ENCODE measurements around the gene SNRPD3. TPM values are rescaled to one million over a fixed set of nuclear protein-coding genes. Genes with fewer than 3 reads are reported as not detected.
A peak's percentile ranks its signal among the peaks of the same experiment; 100 is the strongest.

The SNRPD3 gene
- total RNA-seq, 4 donors from 2014 or later, result 63.8 to 110 (median 87.6) TPM

GRCh38 chr22:24576778-24577177, 21.0 kb downstream of the SNRPD3 start:
- Histone ChIP-seq H3K36me3 (peaks cover 25 to 59% (median 38%) of the 10 kb centered on the region in 4 donors), H3K27me3 (no peaks in the 10 kb centered on the region), H3K4me3 (no peak overlapping the region), H3K9me3 (no peaks in the 10 kb centered on the region), H3K4me1 (peaks cover 0 to 6% (median 0%) of the 10 kb centered on the region in 4 donors), H3K27ac (replicated peaks in 1 of 4) (no peak overlapping the region)
- no peak for DNase-seq (ENCODE audit: extremely low spot score)
- TF ChIP-seq POLR2A (IDR thresholded peaks at IDR 0.05; ENCODE audit: low read depth), result no peak
- TF ChIP-seq, protein P1, sequence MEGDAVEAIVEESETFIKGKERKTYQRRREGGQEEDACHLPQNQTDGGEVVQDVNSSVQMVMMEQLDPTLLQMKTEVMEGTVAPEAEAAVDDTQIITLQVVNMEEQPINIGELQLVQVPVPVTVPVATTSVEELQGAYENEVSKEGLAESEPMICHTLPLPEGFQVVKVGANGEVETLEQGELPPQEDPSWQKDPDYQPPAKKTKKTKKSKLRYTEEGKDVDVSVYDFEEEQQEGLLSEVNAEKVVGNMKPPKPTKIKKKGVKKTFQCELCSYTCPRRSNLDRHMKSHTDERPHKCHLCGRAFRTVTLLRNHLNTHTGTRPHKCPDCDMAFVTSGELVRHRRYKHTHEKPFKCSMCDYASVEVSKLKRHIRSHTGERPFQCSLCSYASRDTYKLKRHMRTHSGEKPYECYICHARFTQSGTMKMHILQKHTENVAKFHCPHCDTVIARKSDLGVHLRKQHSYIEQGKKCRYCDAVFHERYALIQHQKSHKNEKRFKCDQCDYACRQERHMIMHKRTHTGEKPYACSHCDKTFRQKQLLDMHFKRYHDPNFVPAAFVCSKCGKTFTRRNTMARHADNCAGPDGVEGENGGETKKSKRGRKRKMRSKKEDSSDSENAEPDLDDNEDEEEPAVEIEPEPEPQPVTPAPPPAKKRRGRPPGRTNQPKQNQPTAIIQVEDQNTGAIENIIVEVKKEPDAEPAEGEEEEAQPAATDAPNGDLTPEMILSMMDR (IDR thresholded peaks at IDR 0.05), result no peak
- intact Hi-C loops (cut with DNase I), result no loop called here
- WGBS, result 72% methylated on average over 1 of the region's 1 CpG

GRCh38 chr22:24578355-24579257, 22.8 kb downstream of the SNRPD3 start:
- H3K36me3 ChIP-seq, result peaks cover 7 to 41% (median 20%) of the 10 kb centered on the region in 4 donors
- no peak overlapping the region for H3K4me3 ChIP-seq
- H3K4me1 ChIP-seq, result peaks cover 6 to 14% (median 8%) of the 10 kb centered on the region in 4 donors
- peak overlapping the region in 1 of 4 donors; percentile 25 for H3K27ac ChIP-seq (replicated peaks in 1 of 4)
- H3K9me3 ChIP-seq, result no peaks in the 10 kb centered on the region
- no peaks in the 10 kb centered on the region for H3K27me3 ChIP-seq
- intact Hi-C loops (cut with DNase I), result no loop called here
- no peak for DNase-seq (ENCODE audit: extremely low spot score)
- 85% methylated on average over 8 of the region's 8 CpGs for WGBS
- TF ChIP-seq, protein P1 (IDR thresholded peaks at IDR 0.05), result no peak
- TF ChIP-seq EP300 (IDR thresholded peaks at IDR 0.05) (no peak), POLR2A (IDR thresholded peaks at IDR 0.05; ENCODE audit: low read depth) (no peak), POLR2AphosphoS5 (IDR thresholded peaks at IDR 0.05) (no peak)

GRCh38 chr22:24579258-24579601, 23.4 kb downstream of the SNRPD3 start:
- H3K4me1 ChIP-seq, result peaks cover 12 to 21% (median 14%) of the 10 kb centered on the region in 4 donors
- no peak overlapping the region for H3K4me3 ChIP-seq
- no peaks in the 10 kb centered on the region for H3K9me3 ChIP-seq
- H3K36me3 ChIP-seq, result peaks cover 1 to 35% (median 16%) of the 10 kb centered on the region in 4 donors
- no peaks in the 10 kb centered on the region for H3K27me3 ChIP-seq
- peak overlapping the region in 1 of 4 donors; percentile 25 for H3K27ac ChIP-seq (replicated peaks in 1 of 4)
- intact Hi-C loops (cut with DNase I), result no loop called here
- TF ChIP-seq POLR2AphosphoS5 (IDR thresholded peaks at IDR 0.05) (no peak), EP300 (IDR thresholded peaks at IDR 0.05) (no peak), POLR2A (IDR thresholded peaks at IDR 0.05; ENCODE audit: low read depth) (no peak)
- TF ChIP-seq, protein P1 (IDR thresholded peaks at IDR 0.05), result no peak
- 76% methylated on average over 1 of the region's 1 CpG for WGBS
- no peak for DNase-seq (ENCODE audit: extremely low spot score)

GRCh38 chr22:24580276-24580675, 24.5 kb downstream of the SNRPD3 start:
- intact Hi-C loops (cut with DNase I), result no loop called here
- Histone ChIP-seq H3K4me3 (no peak overlapping the region), H3K27me3 (no peaks in the 10 kb centered on the region), H3K4me1 (peaks cover 18 to 28% (median 24%) of the 10 kb centered on the region in 4 donors), H3K9me3 (no peaks in the 10 kb centered on the region), H3K27ac (replicated peaks in 1 of 4) (peak overlapping the region in 1 of 4 donors; percentile 49), H3K36me3 (peaks cover 0 to 33% (median 7%) of the 10 kb centered on the region in 4 donors)
- 69% methylated on average over 2 of the region's 2 CpGs for WGBS
- no peak for TF ChIP-seq EP300 (IDR thresholded peaks at IDR 0.05)
- TF ChIP-seq POLR2A (IDR thresholded peaks at IDR 0.05; ENCODE audit: low read depth), result no peak
- TF ChIP-seq, protein P1 (IDR thresholded peaks at IDR 0.05), result no peak
- peak in 1 of 2 donors; percentile 51 for TF ChIP-seq POLR2AphosphoS5 (IDR thresholded peaks at IDR 0.05)
- DNase-seq (ENCODE audit: extremely low spot score), result no peak
